HCT116 (cell line): ENCODE data around the gene SAMD1. TPM values are rescaled to one million over a fixed set of nuclear protein-coding genes. Genes with fewer than 3 reads are reported as not detected.

Experiments used
- ATAC-seq: fragments of 200-7000 bp; cut with Tn5 transposase; 2 replicates; pipeline ENCODE4 v1.9.1; 2020; ENCODE audit warnings: mild to moderate bottlenecking, moderate library complexity
- BruUV-seq: library from RNA; stranded (reverse); fragments of 400-500 nt; replicated peaks from 2 replicates; lab custom pipeline; 2021; lab: Mats Ljungman, UMichigan
- CTCF ChIA-PET: fragments of 300-600 bp; sonication (Branson Sonifier 250); formaldehyde crosslinking; loops from one replicate; lab custom pipeline; 2021; ENCODE audit warnings: antibody characterized with exemption; lab: Charles Lee
- POLR2A ChIA-PET: fragments of 300-600, 350-600 bp; sonication (Branson Sonifier 250); formaldehyde crosslinking; loops from one replicate; lab custom pipeline; 2021; ENCODE audit warnings: antibody characterized with exemption; lab: Charles Lee
- RAD21 ChIA-PET, 2 experiments: fragments of 300-600 bp; sonication (Branson Sonifier 250); formaldehyde crosslinking; loops; one replicate each; lab custom pipeline; 2023; ENCODE audit warnings: low total read pairs in 2 of 2; ENCODE audit not compliant: uncharacterized antibody in 2 of 2, unreplicated experiment in 2 of 2, low non-redundant PET in 1 of 2; lab: Charles Lee
- DNase-seq: peaks from one replicate; pipeline ENCODE4 v3.0.0-alpha.2; 2010; ENCODE audit warnings: low read depth, low spot score
- H2AFZ ChIP-seq: fragments of 200-600 bp; shearing (Covaris generic), sonication (generic); 2 replicates; pipeline ENCODE4 v1.6.1; 2017; ENCODE audit warnings: low read depth, mixed run types, mixed read lengths, antibody characterized with exemption, low read length; ENCODE audit not compliant: poor library complexity, severe bottlenecking
- H3K27ac ChIP-seq: 2 replicates; pipeline ENCODE4 v1.5.1; 2012; ENCODE audit warnings: low read depth, low read length
- H3K27me3 ChIP-seq: fragments of 200-600 bp; sonication (generic); 2 replicates; pipeline ENCODE4 v1.6.1; 2016; ENCODE audit warnings: mixed run types, low read length, mixed read lengths; ENCODE audit not compliant: insufficient read depth
- H3K36me3 ChIP-seq, 2 experiments: fragments of 200-500 bp in 1 of 2; fragments of 200-600 bp in 1 of 2; sonication (Bioruptor generic) in 1 of 2; sonication (generic) in 1 of 2; 2 replicates each; pipeline versions ENCODE4 v1.5.1 to v1.6.1; 2014 to 2016; ENCODE audit warnings: low read length in 2 of 2, inconsistent platforms in 1 of 2, mixed read lengths in 1 of 2, mixed run types in 1 of 2; ENCODE audit not compliant: insufficient read depth in 2 of 2, control insufficient read depth in 1 of 2
- H3K4me1 ChIP-seq, 2 experiments: fragments of 200-600 bp in 1 of 2; sonication (generic) in 1 of 2; 2 replicates each; pipeline versions ENCODE4 v1.5.1 to v1.6.1; 2012 to 2017; ENCODE audit warnings: low read length in 2 of 2, inconsistent platforms in 1 of 2, mild to moderate bottlenecking in 1 of 2, mixed read lengths in 1 of 2, mixed run types in 1 of 2, moderate library complexity in 1 of 2; ENCODE audit not compliant: insufficient read depth in 2 of 2, control insufficient read depth in 1 of 2
- H3K4me2 ChIP-seq: fragments of 200-600 bp; sonication (generic); 2 replicates; pipeline ENCODE4 v1.6.1; 2017; ENCODE audit warnings: mixed run types, low read length, mixed read lengths
- H3K4me3 ChIP-seq, 2 experiments: fragments of 200-600 bp in 1 of 2; sonication (generic) in 1 of 2; replicated peaks in 1 of 2; 2 replicates each; pipeline ENCODE4 v1.5.1; 2011 to 2016; ENCODE audit warnings: low read length in 2 of 2, control low read depth in 1 of 2, low read depth in 1 of 2, mild to moderate bottlenecking in 1 of 2, mixed read lengths in 1 of 2, mixed run types in 1 of 2
- H3K79me2 ChIP-seq: fragments of 200-600 bp; sonication (generic); 2 replicates; pipeline ENCODE4 v1.6.1; 2017; ENCODE audit warnings: mild to moderate bottlenecking, mixed run types, low read length, moderate library complexity, mixed read lengths; ENCODE audit not compliant: insufficient read depth
- H3K9ac ChIP-seq: fragments of 200-600 bp; sonication (generic); 2 replicates; pipeline ENCODE4 v1.6.1; 2016; ENCODE audit warnings: low read length, mixed read lengths
- H3K9me2 ChIP-seq: fragments of 200-600 bp; sonication (generic), shearing (Covaris generic); 2 replicates; pipeline ENCODE4 v1.6.1; 2017; ENCODE audit warnings: mixed run types, mild to moderate bottlenecking, moderate library complexity; ENCODE audit not compliant: insufficient read depth
- H3K9me3 ChIP-seq, 2 experiments: fragments of 200-500 bp in 1 of 2; fragments of 200-600 bp in 1 of 2; sonication (Bioruptor generic) in 1 of 2; sonication (generic) in 1 of 2; 2 replicates each; pipeline ENCODE4 v1.6.1; 2014 to 2017; ENCODE audit warnings: low read length in 2 of 2, mixed read lengths in 2 of 2, inconsistent platforms in 1 of 2, low read depth in 1 of 2, mild to moderate bottlenecking in 1 of 2, mixed run types in 1 of 2, moderate library complexity in 1 of 2; ENCODE audit not compliant: control insufficient read depth in 1 of 2, insufficient read depth in 1 of 2
- H4K20me1 ChIP-seq: fragments of 200-600 bp; sonication (generic), shearing (Covaris generic); 2 replicates; pipeline ENCODE4 v1.6.1; 2017; ENCODE audit warnings: mixed run types, mild to moderate bottlenecking, moderate library complexity; ENCODE audit not compliant: insufficient read depth
- ELF1 ChIP-seq: IDR thresholded peaks from 2 replicates; pipeline ENCODE4 v1.6.1; 2012; ENCODE audit warnings: low read depth, borderline replicate concordance
- ZFX ChIP-seq: fragments of 450-650 bp; IDR thresholded peaks from 2 replicates; pipeline ENCODE4 v1.6.1; 2017
- intact Hi-C: fragments of 100-400 bp; cut with micrococcal nuclease; formaldehyde crosslinking; loops from 2 replicates; pipeline ENCODE4 v1.10.0; 2022
- total RNA-seq: library from RNA; stranded (reverse); gene quantifications from one replicate; pipeline ENCODE4 v1.2.1, GENCODE V29; 2021; ENCODE audit not compliant: unreplicated experiment
- TF ChIP-seq, protein P1 (sequence below): IDR thresholded peaks from 2 replicates; pipeline ENCODE4 v1.6.1; 2011; ENCODE audit warnings: mild to moderate bottlenecking, low read length, moderate library complexity; ENCODE audit not compliant: insufficient replicate concordance; ENCODE audit errors: extremely low read depth
- TF ChIP-seq, protein P2 (sequence below), 3 experiments: fragments of 200-600 bp in 1 of 3; sonication (generic) in 1 of 3; IDR thresholded peaks in 2 of 3; conservative IDR thresholded peaks in 1 of 3; 2 replicates each; pipeline ENCODE4 v1.5.1; 2012 to 2017; ENCODE audit warnings: low read depth in 2 of 3, low read length in 2 of 3, antibody characterized with exemption in 1 of 3, borderline replicate concordance in 1 of 3, control low read depth in 1 of 3, mild to moderate bottlenecking in 1 of 3, mixed read lengths in 1 of 3, mixed run types in 1 of 3, moderate library complexity in 1 of 3; ENCODE audit not compliant: insufficient read depth in 1 of 3

SAMD1 gene
- total RNA-seq, 1 experiment from 2014 or later: 62.9 TPM

DNA sequence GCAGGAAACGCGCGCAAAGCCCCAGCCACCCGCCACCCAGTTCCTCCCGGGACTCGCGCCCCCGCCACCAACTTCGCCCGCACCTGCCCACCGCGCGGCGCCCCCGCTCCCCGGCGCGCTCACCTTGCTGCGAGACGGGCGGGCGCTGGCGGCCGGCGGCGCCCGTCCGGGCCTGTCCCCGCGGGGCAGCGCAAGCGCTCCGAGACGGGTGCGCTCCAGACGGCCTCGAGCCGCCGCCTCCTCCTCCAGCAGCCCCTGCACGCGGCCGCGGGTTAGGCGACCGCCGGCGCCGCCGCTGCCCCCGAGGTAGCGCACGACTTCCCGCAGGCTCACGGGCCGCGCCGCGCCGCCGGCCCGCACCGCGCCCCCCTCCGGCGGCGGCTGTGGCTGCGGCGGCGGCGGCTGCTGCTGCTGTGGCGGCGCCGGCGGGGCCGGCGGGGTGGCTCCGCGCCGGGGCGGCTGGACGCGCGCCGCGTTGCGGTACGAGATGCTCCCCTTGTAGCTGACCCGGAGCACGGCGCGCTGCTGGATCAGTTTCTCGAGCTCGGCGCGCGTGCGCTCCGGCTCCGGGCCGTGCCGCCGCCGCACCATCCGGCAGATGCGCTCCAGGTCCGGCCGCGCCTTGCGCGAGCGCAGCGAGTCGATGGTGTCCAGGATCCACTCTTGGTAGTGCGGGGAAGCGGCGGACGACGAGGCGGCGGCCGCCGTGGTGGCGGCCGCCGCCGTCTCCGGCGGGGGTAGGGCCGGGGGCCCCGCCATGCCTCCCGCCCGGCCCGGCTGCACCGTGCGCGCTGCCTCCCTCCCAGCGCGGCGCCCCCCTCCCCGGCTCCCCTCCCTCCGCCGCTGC lies 666 bp downstream of the SAMD1 start:
- no peak for DNase-seq
- Histone ChIP-seq H3K36me3 (peaks cover 0 to 3% of the 10 kb centered on the region in 2 experiments; a peak in 1 of 4 replicates), H3K9ac (peak overlapping the region; percentile 53; the same call in 1 of the 2 replicates), H3K27ac (peak overlapping the region; percentile 78), H3K9me2 (no peaks in the 10 kb centered on the region), H3K4me2 (peak overlapping the region; percentile 82), H4K20me1 (no peaks in the 10 kb centered on the region), H3K27me3 (no peaks in the 10 kb centered on the region), H3K4me3 (peak overlapping the region; percentile 45 to 58), H3K79me2 (no peaks in the 10 kb centered on the region), H3K9me3 (peaks cover 3 to 7% of the 10 kb centered on the region in 2 experiments; a peak in 1 of 4 replicates), H3K4me1 (peaks cover 12 to 19% of the 10 kb centered on the region in 2 experiments), H2AFZ (no peak overlapping the region)
- RAD21 ChIA-PET: no interaction called here
- TF ChIP-seq ZFX: peak; percentile 19; the same call in 1 of the 2 replicates
- TF ChIP-seq, protein P1, sequence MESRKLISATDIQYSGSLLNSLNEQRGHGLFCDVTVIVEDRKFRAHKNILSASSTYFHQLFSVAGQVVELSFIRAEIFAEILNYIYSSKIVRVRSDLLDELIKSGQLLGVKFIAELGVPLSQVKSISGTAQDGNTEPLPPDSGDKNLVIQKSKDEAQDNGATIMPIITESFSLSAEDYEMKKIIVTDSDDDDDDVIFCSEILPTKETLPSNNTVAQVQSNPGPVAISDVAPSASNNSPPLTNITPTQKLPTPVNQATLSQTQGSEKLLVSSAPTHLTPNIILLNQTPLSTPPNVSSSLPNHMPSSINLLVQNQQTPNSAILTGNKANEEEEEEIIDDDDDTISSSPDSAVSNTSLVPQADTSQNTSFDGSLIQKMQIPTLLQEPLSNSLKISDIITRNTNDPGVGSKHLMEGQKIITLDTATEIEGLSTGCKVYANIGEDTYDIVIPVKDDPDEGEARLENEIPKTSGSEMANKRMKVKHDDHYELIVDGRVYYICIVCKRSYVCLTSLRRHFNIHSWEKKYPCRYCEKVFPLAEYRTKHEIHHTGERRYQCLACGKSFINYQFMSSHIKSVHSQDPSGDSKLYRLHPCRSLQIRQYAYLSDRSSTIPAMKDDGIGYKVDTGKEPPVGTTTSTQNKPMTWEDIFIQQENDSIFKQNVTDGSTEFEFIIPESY: no peak
- intact Hi-C loops: no loop called here
- ATAC-seq: peak; percentile 18
- POLR2A ChIA-PET: interaction anchor here (1.8 kb wide), 1 partner anchor 9 kb away, joined by 4 read pairs; no protein-coding TSS in a partner anchor
- CTCF ChIA-PET: interaction anchor here (1.4 kb wide), 1 partner anchor 18 kb away, joined by 3 read pairs; the partner anchor contains the start of gene MISP3
- no TSS peak for BruUV-seq

DNA sequence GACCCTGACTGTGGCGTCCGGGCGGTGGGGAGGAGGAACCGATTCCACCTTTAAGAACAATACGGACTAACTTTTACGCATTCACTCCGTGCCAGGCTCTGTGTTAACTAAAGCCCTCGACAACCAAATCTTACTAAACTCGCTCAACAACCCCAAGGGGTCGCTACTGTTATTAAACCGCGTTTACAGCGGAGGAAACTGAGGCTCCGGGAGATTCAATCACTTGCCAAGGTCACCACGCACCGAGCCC lies 1.2 kb downstream of the SAMD1 start:
- ChIA-PET RAD21 (no interaction called here), POLR2A (interaction anchor here (1.8 kb wide), 1 partner anchor 8 kb away, joined by 4 read pairs; no protein-coding TSS in a partner anchor), CTCF (interaction anchor here (1.4 kb wide), 1 partner anchor 17 kb away, joined by 3 read pairs; the partner anchor contains the start of gene MISP3)
- Histone ChIP-seq H3K4me3 (peak overlapping the region; percentile 45 to 58), H3K9me3 (peaks cover 3 to 7% of the 10 kb centered on the region in 2 experiments; a peak in 1 of 4 replicates), H3K27me3 (no peaks in the 10 kb centered on the region), H3K4me2 (peak overlapping the region; percentile 82), H2AFZ (no peak overlapping the region), H3K27ac (peak overlapping the region; percentile 78), H4K20me1 (no peaks in the 10 kb centered on the region), H3K9me2 (no peaks in the 10 kb centered on the region), H3K9ac (peak overlapping the region; percentile 53; the same call in 1 of the 2 replicates), H3K36me3 (peaks cover 0 to 3% of the 10 kb centered on the region in 2 experiments; a peak in 1 of 4 replicates), H3K79me2 (no peaks in the 10 kb centered on the region), H3K4me1 (peaks cover 12 to 19% of the 10 kb centered on the region in 2 experiments)
- no peak for DNase-seq
- TF ChIP-seq ELF1: no peak
- TF ChIP-seq, protein P2, sequence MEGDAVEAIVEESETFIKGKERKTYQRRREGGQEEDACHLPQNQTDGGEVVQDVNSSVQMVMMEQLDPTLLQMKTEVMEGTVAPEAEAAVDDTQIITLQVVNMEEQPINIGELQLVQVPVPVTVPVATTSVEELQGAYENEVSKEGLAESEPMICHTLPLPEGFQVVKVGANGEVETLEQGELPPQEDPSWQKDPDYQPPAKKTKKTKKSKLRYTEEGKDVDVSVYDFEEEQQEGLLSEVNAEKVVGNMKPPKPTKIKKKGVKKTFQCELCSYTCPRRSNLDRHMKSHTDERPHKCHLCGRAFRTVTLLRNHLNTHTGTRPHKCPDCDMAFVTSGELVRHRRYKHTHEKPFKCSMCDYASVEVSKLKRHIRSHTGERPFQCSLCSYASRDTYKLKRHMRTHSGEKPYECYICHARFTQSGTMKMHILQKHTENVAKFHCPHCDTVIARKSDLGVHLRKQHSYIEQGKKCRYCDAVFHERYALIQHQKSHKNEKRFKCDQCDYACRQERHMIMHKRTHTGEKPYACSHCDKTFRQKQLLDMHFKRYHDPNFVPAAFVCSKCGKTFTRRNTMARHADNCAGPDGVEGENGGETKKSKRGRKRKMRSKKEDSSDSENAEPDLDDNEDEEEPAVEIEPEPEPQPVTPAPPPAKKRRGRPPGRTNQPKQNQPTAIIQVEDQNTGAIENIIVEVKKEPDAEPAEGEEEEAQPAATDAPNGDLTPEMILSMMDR (IDR thresholded peaks at IDR 0.05 in 2 of 3, conservative IDR thresholded peaks at IDR 0.05 in 1 of 3; ENCODE audit: borderline replicate concordance in 1 of 3, insufficient read depth in 1 of 3, low read depth in 2 of 3, low read length in 2 of 3): peak in 2 of 3 experiments; percentile 7 to 19; a peak in 2 of 6 replicates
- BruUV-seq: no TSS peak
- intact Hi-C loops: no loop called here
- ATAC-seq: no peak
